Renal pelvis (tissue), 4 donors: Measurements from ENCODE around the gene NUDT15. TPM values are rescaled to one million over a fixed set of nuclear protein-coding genes. Genes with fewer than 3 reads are reported as not detected.
A peak's percentile ranks its signal among the peaks of the same experiment; 100 is the strongest.

ENCODE experiments used
- DNase-seq: peaks from one replicate; pipeline ENCODE4 v3.0.0-alpha.2; 2013
- polyA plus RNA-seq, 3 donors: library from polyadenylated mRNA; unstranded; fragments of 120-200 nt; gene quantifications; one replicate each; pipeline ENCODE4 v1.2.1, GENCODE V29; 2013; ENCODE audit not compliant: insufficient read length in 3 of 3

The NUDT15 gene
- polyA plus RNA-seq, 3 donors, result 22.4 to 26.3 (median 25.6) TPM

GRCh38 chr13:48094781-48095502 is 57.4 kb downstream of the NUDT15 start, which contains the start of gene MED4:
Gene MED4 (minus strand): TSS chr13:48095104. CDS start chr13:48095078, 26 bp downstream.
- DNase-seq, result peak; percentile 95

- DNase-seq, result peak; percentile 41
Observed at GRCh38 chr13:48096670-48097069, 59.1 kb downstream of the NUDT15 start.

Other genes with a start within 250 kb of the NUDT15 start
- 10 to 100 TPM; 78.0 to 97.1 (median 88.5) TPM for gene SUCLA2, start 36.5 kb upstream of the NUDT15 start, polyA plus RNA-seq
- gene MED4, start 57.4 kb downstream of the NUDT15 start, polyA plus RNA-seq, result 10 to 100 TPM; 73.2 to 82.5 (median 81.6) TPM
- gene ITM2B, start 195.5 kb downstream of the NUDT15 start, polyA plus RNA-seq, result 1,000 to 10,000 TPM; 1,188 to 1,319 (median 1,245) TPM